GM18517 (cell line): ENCODE measurements around the gene LRP1.

ENCODE experiments used
- ATAC-seq: cut with Tn5 transposase; IDR thresholded peaks from one replicate; pipeline ENCODE4 v1.9.1; 2021; ENCODE audit warnings: mild to moderate bottlenecking, moderate library complexity; ENCODE audit not compliant: unreplicated experiment

The LRP1 gene

GRCh38 chr12:57152639-57153038 is 24.4 kb downstream of the LRP1 start:
- ATAC-seq = no peak

- ATAC-seq = no peak
Measured at GRCh38 chr12:57153415-57153997, 25.2 kb downstream of the LRP1 start.

GRCh38 chr12:57154076-57154475 is 25.8 kb downstream of the LRP1 start:
- no peak for ATAC-seq

- ATAC-seq = no peak
Measured at GRCh38 chr12:57154804-57155434, 26.6 kb downstream of the LRP1 start.

GRCh38 chr12:57156701-57157403 is 28.6 kb downstream of the LRP1 start:
- no peak for ATAC-seq

- ATAC-seq = no peak
Measured at GRCh38 chr12:57157588-57158173, 29.4 kb downstream of the LRP1 start.

- no peak for ATAC-seq
Measured at GRCh38 chr12:57158186-57158585, 29.9 kb downstream of the LRP1 start.

GRCh38 chr12:57158665-57159064 is 30.4 kb downstream of the LRP1 start:
- no peak for ATAC-seq

- ATAC-seq = no peak
Measured at GRCh38 chr12:57159311-57159710, 31.0 kb downstream of the LRP1 start.

- no peak for ATAC-seq
Measured at GRCh38 chr12:57160040-57160439, 31.8 kb downstream of the LRP1 start.

- ATAC-seq = no peak
Measured at GRCh38 chr12:57160741-57161140, 32.5 kb downstream of the LRP1 start.

GRCh38 chr12:57161491-57161890 is 33.2 kb downstream of the LRP1 start:
- no peak for ATAC-seq

- ATAC-seq = no peak
Measured at GRCh38 chr12:57162553-57163125, 34.4 kb downstream of the LRP1 start.

- ATAC-seq = no peak
Measured at GRCh38 chr12:57164454-57164853, 36.2 kb downstream of the LRP1 start.

GRCh38 chr12:57164966-57165625 is 36.8 kb downstream of the LRP1 start:
- ATAC-seq = no peak

GRCh38 chr12:57165741-57166140 is 37.5 kb downstream of the LRP1 start:
- no peak for ATAC-seq

- no peak for ATAC-seq
Measured at GRCh38 chr12:57166971-57167371, 38.7 kb downstream of the LRP1 start.

GRCh38 chr12:57168058-57168457 is 39.8 kb downstream of the LRP1 start:
- ATAC-seq = no peak

GRCh38 chr12:57169046-57169795 is 40.9 kb downstream of the LRP1 start:
- no peak for ATAC-seq

GRCh38 chr12:57169969-57170368 is 41.7 kb downstream of the LRP1 start:
- ATAC-seq = no peak
